ENCODE results near the gene KLK14. TPM values are rescaled to one million over a fixed set of nuclear protein-coding genes. Genes with fewer than 3 reads are reported as not detected.

Gene KLK14
- total and polyA plus RNA-seq, 8 donors = 0.20 to 0.77 (median 0.32) TPM; not detected in 3

GRCh38 chr19:51119611-51120010 is 36.9 kb upstream of the KLK14 start:
- ATAC-seq (no peak), FAIRE-seq (no peak), DNase-seq (no peak)
- no peak overlapping the region for H3K27ac ChIP-seq
- H3K4me3 ChIP-seq = no peak overlapping the region
- no peaks in the 10 kb centered on the region for H3K36me3 ChIP-seq
- WGBS, 2 donors = 71 to 74% methylated on average over 6 of the region's 6 CpGs
- no peaks in the 10 kb centered on the region for H3K4me1 ChIP-seq
- TF ChIP-seq CTCF (IDR thresholded peaks at IDR 0.05) = no peak
- no peaks in the 10 kb centered on the region for H3K9me3 ChIP-seq
- no peaks in the 10 kb centered on the region for H3K27me3 ChIP-seq
- intact Hi-C loops (cut with DNase I) = no loop called here

GRCh38 chr19:51119101-51119500 is 36.4 kb upstream of the KLK14 start:
- Histone ChIP-seq H3K36me3 (no peaks in the 10 kb centered on the region), H3K4me3 (no peak overlapping the region), H3K27ac (no peak overlapping the region), H3K4me1 (no peaks in the 10 kb centered on the region), H3K9me3 (no peaks in the 10 kb centered on the region), H3K27me3 (no peaks in the 10 kb centered on the region)
- no peak for FAIRE-seq
- no peak for ATAC-seq
- intact Hi-C loops (cut with DNase I) = no loop called here
- TF ChIP-seq CTCF (IDR thresholded peaks at IDR 0.05) = no peak
- 34 to 53% methylated on average over 4 of the region's 4 CpGs for WGBS, 2 donors
- no peak for DNase-seq

GRCh38 chr19:51116736-51117286 is 34.1 kb upstream of the KLK14 start:
- TF ChIP-seq CTCF (IDR thresholded peaks at IDR 0.05) = no peak
- Histone ChIP-seq H3K27ac (no peak overlapping the region), H3K9me3 (no peaks in the 10 kb centered on the region), H3K36me3 (no peaks in the 10 kb centered on the region), H3K4me3 (no peak overlapping the region), H3K27me3 (no peaks in the 10 kb centered on the region), H3K4me1 (no peaks in the 10 kb centered on the region)
- no peak for ATAC-seq
- FAIRE-seq = no peak
- no peak for DNase-seq
- intact Hi-C loops (cut with DNase I) = no loop called here
- WGBS, 2 donors = 57 to 62% methylated on average over 6 of the region's 6 CpGs

- FAIRE-seq = no peak
- H3K27ac ChIP-seq = no peak overlapping the region
Measured at GRCh38 chr19:51114087-51114729, 31.5 kb upstream of the KLK14 start.

More at GRCh38 chr19:51114087-51114729, 31.5 kb upstream of the KLK14 start:
- no peaks in the 10 kb centered on the region for H3K4me1 ChIP-seq
- no peak overlapping the region for H3K4me3 ChIP-seq
- no peaks in the 10 kb centered on the region for H3K27me3 ChIP-seq
- no peaks in the 10 kb centered on the region for H3K36me3 ChIP-seq
- DNase-seq = no peak
- intact Hi-C loops (cut with DNase I) = no loop called here
- TF ChIP-seq CTCF (IDR thresholded peaks at IDR 0.05) = no peak
- H3K9me3 ChIP-seq = no peaks in the 10 kb centered on the region
- WGBS, 2 donors = 59 to 72% methylated on average over 6 of the region's 6 CpGs
- ATAC-seq = no peak
